Right lung (tissue), 5 donors: ENCODE data around the gene ASF1A. TPM values are rescaled to one million over a fixed set of nuclear protein-coding genes. Genes with fewer than 3 reads are reported as not detected.
A peak's percentile ranks its signal among the peaks of the same experiment; 100 is the strongest.

Source experiments
- DNase-seq, 2 donors: peaks; one replicate each; pipeline ENCODE4 v3.0.0-alpha.2; 2013
- polyA plus RNA-seq, 5 donors: library from polyadenylated mRNA; unstranded; fragments of 120-200 nt; gene quantifications; one replicate each; pipeline versions ENCODE4 v1.2.1 to v1.2.3, GENCODE V29; 2013; ENCODE audit warnings: inconsistent platforms in 1 of 5, low replicate concordance in 1 of 5; ENCODE audit not compliant: insufficient read length in 5 of 5, insufficient read depth in 1 of 5

The ASF1A gene
- polyA plus RNA-seq, 5 donors = 36.1 to 59.8 (median 47.3) TPM

- no peak for DNase-seq
Observed at GRCh38 chr6:118876814-118877213, 17.1 kb upstream of the ASF1A start.

DNA sequence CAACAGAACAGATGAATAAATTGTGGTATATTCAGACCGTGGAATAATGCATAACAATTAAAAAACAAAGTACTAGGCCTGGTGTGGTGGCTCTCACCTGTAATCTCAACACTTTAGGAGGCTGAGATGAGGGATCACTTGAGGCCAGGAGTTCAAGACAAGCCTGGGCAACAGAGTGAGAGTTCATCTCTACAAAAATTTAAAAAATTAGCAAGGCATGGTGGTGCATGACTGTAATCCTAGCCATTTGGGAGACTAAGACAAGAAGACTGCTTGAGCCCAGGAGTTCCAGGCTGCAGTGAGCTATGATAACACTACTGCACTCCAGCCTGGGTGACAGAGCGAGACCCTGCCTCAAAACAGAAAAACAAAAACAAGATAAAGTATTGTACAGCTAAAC is 16.1 kb upstream of the ASF1A start:
- DNase-seq = no peak

DNA sequence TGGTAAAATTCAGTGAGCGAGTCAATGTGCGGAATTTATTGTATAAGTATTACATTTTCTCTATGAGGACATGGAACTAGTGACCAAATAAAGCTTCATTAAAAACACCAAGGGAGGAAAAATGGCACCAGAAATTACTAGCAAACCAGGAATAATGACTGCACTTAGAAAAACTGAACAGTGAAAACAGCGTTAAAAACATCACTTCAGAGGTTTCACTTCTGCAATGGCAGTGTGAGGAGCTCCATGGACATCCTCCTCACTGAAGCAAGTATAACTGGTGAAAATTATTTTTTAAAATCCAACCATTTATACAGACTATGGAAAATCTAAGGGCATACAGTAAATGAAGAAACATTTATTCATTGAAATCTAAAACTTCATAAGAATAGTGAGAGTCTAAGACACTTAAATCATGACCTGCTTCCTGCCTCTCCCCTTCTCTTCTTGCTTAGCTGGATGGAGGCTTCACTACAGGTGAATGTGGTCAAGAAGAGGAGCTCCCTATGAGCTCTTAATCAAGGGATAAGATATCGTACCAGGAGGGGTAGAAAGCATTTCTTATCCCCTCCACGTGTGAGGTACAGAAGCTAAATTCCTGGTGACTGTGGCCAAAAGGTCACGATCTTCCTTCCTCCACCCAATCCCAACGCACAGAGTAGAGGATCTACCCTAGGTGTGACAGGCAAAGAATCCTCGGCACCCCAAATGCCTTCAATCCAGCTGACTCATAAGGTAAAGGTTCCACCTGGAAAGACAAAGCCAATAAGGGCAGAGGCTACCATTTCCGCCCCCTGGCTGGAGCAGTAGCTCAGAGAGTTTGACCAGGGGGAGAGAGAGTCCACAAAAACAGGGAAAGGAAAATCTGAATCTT is 12.3 kb upstream of the ASF1A start:
- no peak for DNase-seq

- no peak for DNase-seq
Observed at GRCh38 chr6:118882314-118882905, 11.5 kb upstream of the ASF1A start.

GRCh38 chr6:118886641-118887040 is 7.3 kb upstream of the ASF1A start:
- no peak for DNase-seq

GRCh38 chr6:118889163-118889562 is 4.8 kb upstream of the ASF1A start:
- DNase-seq = no peak

DNA sequence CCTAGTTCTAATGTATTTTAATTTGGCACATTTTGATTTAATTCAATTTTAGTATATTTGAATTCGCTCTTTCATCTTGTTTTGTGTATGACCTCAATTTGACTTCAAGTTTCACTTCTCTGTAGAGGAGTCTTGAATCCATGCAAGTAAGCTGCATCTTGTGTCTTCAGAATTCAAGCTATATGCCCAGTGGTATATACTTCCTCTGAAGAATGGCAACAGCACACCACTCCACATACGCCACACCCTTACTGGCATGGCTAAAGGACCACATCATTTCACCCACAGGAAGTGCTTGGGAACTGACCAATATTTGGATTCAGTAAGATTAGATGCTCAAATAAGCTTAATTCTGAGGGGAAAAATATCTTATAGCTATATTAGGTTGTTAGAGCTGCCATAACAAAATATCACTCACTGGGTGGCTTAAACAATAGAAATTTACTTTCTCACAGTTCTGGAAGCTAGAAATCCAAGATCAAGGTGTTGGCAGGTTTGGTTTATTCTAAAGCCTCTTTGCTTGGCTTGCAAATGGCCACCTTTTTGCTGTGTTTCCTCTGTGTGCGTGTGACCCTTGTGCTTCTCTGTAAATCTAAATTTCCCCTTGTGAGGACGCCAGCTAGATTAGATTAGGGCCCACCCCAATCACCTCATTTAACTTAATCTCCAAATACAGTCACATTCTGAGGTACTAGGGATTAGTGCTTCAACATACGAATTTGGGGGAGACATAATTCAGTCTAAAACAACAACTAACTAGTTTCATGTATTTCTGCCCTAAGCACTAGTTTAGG is 2.8 kb upstream of the ASF1A start:
- no peak for DNase-seq

- peak; percentile 10 to 26 for DNase-seq
Observed at GRCh38 chr6:118892355-118892991, 1.5 kb upstream of the ASF1A start.

DNA sequence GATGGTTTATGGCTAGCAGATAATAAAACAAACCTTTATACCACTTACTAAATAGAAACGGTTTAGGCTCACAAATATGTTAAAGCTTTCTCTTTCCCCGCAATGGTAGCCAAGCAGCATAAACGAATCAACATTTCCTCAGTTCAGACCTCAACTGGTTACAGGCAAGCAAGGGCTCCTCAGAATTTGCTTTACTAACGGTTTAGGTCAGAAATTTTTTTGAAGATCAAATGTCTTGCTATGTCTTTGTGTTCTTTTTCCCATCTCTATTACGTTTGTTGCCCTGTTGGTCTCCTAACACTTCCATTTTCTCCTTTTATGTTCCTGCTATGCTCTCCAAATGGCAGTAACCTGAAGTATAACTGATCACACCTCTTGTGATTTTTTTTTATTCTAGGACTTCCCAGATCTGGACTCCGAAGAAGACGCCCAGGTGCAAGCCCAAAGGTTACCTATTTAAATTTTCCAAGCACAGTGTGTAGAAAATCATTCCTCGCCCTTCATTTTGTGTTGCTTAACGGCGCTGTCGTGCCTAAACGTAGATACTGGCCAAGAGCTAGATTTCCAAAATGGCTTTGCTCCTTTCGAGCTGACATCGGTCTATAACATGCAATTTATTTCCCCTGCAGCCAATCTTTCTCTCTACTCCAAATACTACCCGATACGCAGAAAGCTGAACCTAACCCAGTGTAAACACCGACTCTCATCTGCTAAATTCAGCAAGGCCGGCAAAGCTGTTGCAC is 717 bp upstream of the ASF1A start:
- DNase-seq = no peak

DNA sequence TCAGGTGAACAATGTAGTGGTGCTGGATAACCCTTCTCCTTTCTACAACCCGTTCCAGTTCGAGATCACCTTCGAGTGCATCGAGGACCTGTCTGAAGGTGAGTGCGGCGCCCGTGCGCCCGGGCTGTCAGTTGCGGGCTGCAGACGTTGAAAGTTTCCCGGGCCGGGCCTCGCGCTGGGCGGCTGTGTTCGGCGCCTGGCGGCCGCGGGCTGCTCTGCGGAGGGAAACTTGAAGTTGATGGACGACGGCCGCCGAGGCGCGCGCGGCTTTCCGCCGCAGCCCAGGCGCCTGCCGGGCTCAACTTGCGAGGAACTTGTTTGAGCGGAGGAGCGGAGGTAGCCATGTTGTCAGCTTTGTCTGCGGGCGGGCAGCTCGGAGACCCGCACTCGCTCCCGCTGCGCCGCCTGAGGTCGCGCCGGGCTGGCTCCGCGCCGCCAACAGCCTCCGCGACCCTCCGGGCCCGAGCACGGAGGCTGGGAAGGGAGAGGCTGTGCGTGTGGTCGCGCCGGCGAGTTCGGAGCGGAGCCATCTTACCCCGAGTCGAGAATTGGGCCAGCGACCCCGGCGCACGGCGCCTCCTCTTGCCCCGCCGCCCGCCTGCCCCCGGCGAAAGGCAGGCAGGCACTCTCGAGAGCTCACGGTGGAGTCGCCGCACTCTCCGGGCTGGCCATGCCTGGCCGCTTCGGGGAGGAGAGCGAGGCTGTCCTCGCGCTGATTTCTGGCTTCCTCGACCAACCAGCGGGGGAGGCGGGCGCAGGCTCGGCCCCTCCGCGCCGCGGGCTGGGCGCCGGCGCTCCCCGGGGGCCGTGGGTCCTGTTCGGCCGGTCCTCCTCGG is 691 bp downstream of the ASF1A start:
- DNase-seq = peak; percentile 49 to 68

GRCh38 chr6:118895261-118895560 is 1.3 kb downstream of the ASF1A start:
- DNase-seq = no peak

GRCh38 chr6:118895859-118896258 is 1.9 kb downstream of the ASF1A start:
- DNase-seq = no peak

DNA sequence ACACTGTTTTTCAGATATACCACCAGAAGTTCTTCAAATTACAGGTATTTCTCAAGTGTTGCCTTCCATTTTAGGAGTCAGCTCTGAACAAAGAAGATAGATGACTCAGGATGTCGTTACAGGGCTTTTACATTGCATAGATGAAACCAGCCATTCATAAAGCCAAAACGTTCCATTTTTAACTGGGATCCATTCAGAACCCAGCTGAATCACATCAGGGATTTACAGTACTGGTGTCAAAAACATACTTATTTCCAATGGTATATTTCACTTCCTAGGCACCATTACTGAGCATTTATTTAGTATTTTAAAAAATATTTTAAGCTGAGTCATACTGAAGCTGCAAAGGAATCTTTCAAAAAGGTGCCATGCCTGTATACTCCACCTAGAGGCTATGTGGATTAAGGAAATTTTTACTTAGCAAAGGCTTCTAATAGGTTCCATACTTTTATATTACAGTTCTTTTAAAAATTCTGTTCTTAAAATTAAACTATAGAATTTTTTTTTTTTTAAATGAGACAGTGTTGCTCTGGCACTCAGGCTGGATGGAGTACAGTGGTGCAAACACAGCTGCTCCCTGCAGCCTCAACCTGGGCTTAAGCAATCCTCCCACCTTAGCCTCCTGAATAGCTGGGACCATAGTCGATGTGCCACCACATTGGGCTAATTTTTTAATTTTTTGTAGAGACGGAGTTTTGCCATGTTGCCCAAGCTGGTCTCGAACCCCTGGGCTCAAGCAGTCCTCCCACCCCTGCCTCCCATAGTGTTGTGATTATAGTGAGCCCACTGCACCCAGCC is 2.6 kb downstream of the ASF1A start:
- DNase-seq = no peak

- DNase-seq = no peak
Observed at GRCh38 chr6:118897386-118897785, 3.4 kb downstream of the ASF1A start.

GRCh38 chr6:118899948-118900347 is 6.0 kb downstream of the ASF1A start:
- DNase-seq = no peak

- DNase-seq = no peak
Observed at GRCh38 chr6:118902726-118903125, 8.8 kb downstream of the ASF1A start.

GRCh38 chr6:118903138-118903537 is 9.2 kb downstream of the ASF1A start:
- no peak for DNase-seq

- DNase-seq = no peak
Observed at GRCh38 chr6:118903691-118904090, 9.7 kb downstream of the ASF1A start.

DNA sequence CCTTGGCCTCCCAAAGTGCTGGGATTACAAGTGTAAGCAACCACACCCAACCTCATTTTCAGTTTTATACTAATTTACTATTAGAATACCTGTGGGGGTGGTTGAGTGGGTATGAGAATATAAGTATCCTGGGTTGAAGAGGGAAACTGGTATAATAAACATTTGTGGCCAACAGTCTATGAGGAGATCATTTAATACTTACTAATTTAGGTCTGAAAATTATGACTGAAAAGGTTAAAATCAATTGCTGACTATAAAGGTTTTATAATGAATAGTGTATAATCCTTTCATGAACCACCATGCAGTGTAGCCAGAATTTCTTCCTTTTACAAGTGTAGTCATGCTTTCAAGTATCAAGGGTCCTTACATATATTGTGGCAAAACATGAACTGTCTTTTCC is 11.1 kb downstream of the ASF1A start:
- DNase-seq = no peak

DNA sequence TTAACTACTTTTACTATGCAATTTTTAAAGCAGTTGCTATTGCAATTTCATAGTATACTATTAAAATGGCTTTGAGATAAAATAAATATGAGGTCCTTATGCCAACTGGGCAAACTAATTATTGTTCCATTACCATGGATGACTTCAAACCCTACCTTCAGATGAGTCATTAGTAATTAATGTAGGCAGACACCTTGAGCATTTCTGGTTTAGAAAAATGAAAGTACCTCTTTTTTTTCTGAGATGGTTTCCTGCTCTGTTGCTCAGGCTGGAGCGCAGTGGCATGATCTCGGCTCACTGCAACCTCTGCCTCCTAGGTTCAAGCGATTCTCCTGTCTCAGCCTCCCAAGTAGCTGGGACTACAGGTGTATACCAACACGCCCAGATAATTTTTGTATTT is 11.9 kb downstream of the ASF1A start:
- DNase-seq = no peak
